Neural cell (in vitro differentiated cells): ENCODE measurements around the gene PLPP3. TPM values are rescaled to one million over a fixed set of nuclear protein-coding genes. Genes with fewer than 3 reads are reported as not detected.

Experiments
- H2AFZ ChIP-seq: fragments of 200-600, 300-800 bp; sonication (generic), shearing (Covaris generic); 2 replicates; pipeline ENCODE4 v1.6.0; 2014; ENCODE audit warnings: low read depth, mild to moderate bottlenecking, antibody characterized with exemption, low read length, moderate library complexity
- H3F3A ChIP-seq: fragments of 200-600 bp; shearing (Covaris generic); 2 replicates; pipeline ENCODE4 v1.6.1; 2016; ENCODE audit warnings: mild to moderate bottlenecking, moderate library complexity, mixed read lengths, antibody characterized with exemption, low read length; ENCODE audit not compliant: insufficient read depth, poor library complexity, severe bottlenecking
- H3K27ac ChIP-seq: fragments of 200-600, 300-800 bp; sonication (generic), shearing (Covaris generic); 2 replicates; pipeline ENCODE4 v1.5.1; 2014; ENCODE audit warnings: mild to moderate bottlenecking, low read length, moderate library complexity
- H3K27me3 ChIP-seq: fragments of 300-800, 200-600 bp; sonication (generic), shearing (Covaris generic); 2 replicates; pipeline ENCODE4 v1.6.0; 2014; ENCODE audit warnings: mild to moderate bottlenecking, low read depth, low read length, moderate library complexity; ENCODE audit not compliant: insufficient read depth
- H3K36me3 ChIP-seq: fragments of 300-800, 200-600 bp; sonication (generic), shearing (Covaris generic); 2 replicates; pipeline ENCODE4 v1.5.1; 2014; ENCODE audit warnings: mild to moderate bottlenecking, antibody characterized with exemption, low read length, moderate library complexity; ENCODE audit not compliant: insufficient read depth
- H3K4me2 ChIP-seq: fragments of 300-800, 200-600 bp; sonication (generic), shearing (Covaris generic); 2 replicates; pipeline ENCODE4 v1.6.0; 2014; ENCODE audit warnings: mild to moderate bottlenecking, low read length
- H3K4me3 ChIP-seq: fragments of 300-800, 200-600 bp; sonication (generic), shearing (Covaris generic); 2 replicates; pipeline ENCODE4 v1.5.1; 2014; ENCODE audit warnings: mild to moderate bottlenecking, low read length, moderate library complexity
- H3K79me2 ChIP-seq: fragments of 200-600 bp; shearing (Covaris generic); replicated peaks from 2 replicates; pipeline ENCODE4 v1.6.0; 2014; ENCODE audit warnings: mild to moderate bottlenecking, low read length, moderate library complexity; ENCODE audit not compliant: insufficient read depth
- H3K9ac ChIP-seq: fragments of 300-800, 200-600 bp; sonication (generic), shearing (Covaris generic); 2 replicates; pipeline ENCODE4 v1.6.1; 2016; ENCODE audit warnings: mild to moderate bottlenecking, low read length, mixed read lengths
- H3K9me2 ChIP-seq: fragments of 200-600 bp; shearing (Covaris generic); 2 replicates; pipeline ENCODE4 v1.6.1; 2016; ENCODE audit warnings: mild to moderate bottlenecking, low read length, mixed read lengths; ENCODE audit not compliant: insufficient read depth
- H3K9me3 ChIP-seq: fragments of 200-600, 300-800 bp; sonication (generic), shearing (Covaris generic); 2 replicates; pipeline ENCODE4 v1.6.1; 2016; ENCODE audit warnings: mild to moderate bottlenecking, mixed run types, low read length, moderate library complexity, mixed read lengths
- H4K20me1 ChIP-seq: fragments of 200-600 bp; shearing (Covaris generic); 2 replicates; pipeline ENCODE4 v1.6.1; 2016; ENCODE audit warnings: mild to moderate bottlenecking, mixed run types; ENCODE audit not compliant: insufficient read depth
- EP300 ChIP-seq: fragments of 450-650 bp; conservative IDR thresholded peaks from 2 replicates; pipeline ENCODE4 v1.6.1; 2014; ENCODE audit warnings: antibody characterized with exemption, mild to moderate bottlenecking, moderate library complexity; ENCODE audit not compliant: poor library complexity, severe bottlenecking
- EZH2 ChIP-seq: fragments of 200-600, 300-800 bp; shearing (Covaris generic), sonication (generic); IDR thresholded peaks from 2 replicates; pipeline ENCODE4 v1.6.1; 2014; ENCODE audit warnings: antibody characterized with exemption, low read length, borderline replicate concordance, mild to moderate bottlenecking; ENCODE audit not compliant: insufficient read depth, poor library complexity, severe bottlenecking
- MXI1 ChIP-seq: fragments of 450-650 bp; conservative IDR thresholded peaks from 2 replicates; pipeline ENCODE4 v1.6.1; 2014; ENCODE audit warnings: antibody characterized with exemption, mild to moderate bottlenecking; ENCODE audit not compliant: poor library complexity, severe bottlenecking
- POLR2AphosphoS5 ChIP-seq: IDR thresholded peaks from 2 replicates; pipeline ENCODE4 v1.6.1; 2012
- RAD21 ChIP-seq: fragments of 450-650 bp; conservative IDR thresholded peaks from 2 replicates; pipeline ENCODE4 v1.6.1; 2014; ENCODE audit warnings: antibody characterized with exemption, mild to moderate bottlenecking, moderate library complexity
- SMC3 ChIP-seq: fragments of 450-650 bp; conservative IDR thresholded peaks from 2 replicates; pipeline ENCODE4 v1.6.1; 2014; ENCODE audit warnings: antibody characterized with exemption, mild to moderate bottlenecking, moderate library complexity; ENCODE audit not compliant: poor library complexity
- TAF1 ChIP-seq: IDR thresholded peaks from 2 replicates; pipeline ENCODE4 v1.6.1; 2012; ENCODE audit warnings: low read depth
- polyA plus RNA-seq: library from polyadenylated mRNA; depleted of rRNA; stranded (reverse); fragments of >200 nt; gene quantifications from 2 replicates; pipeline ENCODE4 v1.2.3, GENCODE V29; 2014
- TF ChIP-seq, protein P1 (sequence below): fragments of 450-650 bp; IDR thresholded peaks from 2 replicates; pipeline ENCODE4 v1.5.1; 2014; ENCODE audit warnings: antibody characterized with exemption, mild to moderate bottlenecking, moderate library complexity; ENCODE audit not compliant: poor library complexity, severe bottlenecking
- TF ChIP-seq, protein P2 (sequence below): IDR thresholded peaks from 2 replicates; pipeline ENCODE4 v1.6.1; 2012; ENCODE audit warnings: borderline replicate concordance

PLPP3 gene
- polyA plus RNA-seq, 1 donor from 2014 or later = 2.1 TPM

DNA sequence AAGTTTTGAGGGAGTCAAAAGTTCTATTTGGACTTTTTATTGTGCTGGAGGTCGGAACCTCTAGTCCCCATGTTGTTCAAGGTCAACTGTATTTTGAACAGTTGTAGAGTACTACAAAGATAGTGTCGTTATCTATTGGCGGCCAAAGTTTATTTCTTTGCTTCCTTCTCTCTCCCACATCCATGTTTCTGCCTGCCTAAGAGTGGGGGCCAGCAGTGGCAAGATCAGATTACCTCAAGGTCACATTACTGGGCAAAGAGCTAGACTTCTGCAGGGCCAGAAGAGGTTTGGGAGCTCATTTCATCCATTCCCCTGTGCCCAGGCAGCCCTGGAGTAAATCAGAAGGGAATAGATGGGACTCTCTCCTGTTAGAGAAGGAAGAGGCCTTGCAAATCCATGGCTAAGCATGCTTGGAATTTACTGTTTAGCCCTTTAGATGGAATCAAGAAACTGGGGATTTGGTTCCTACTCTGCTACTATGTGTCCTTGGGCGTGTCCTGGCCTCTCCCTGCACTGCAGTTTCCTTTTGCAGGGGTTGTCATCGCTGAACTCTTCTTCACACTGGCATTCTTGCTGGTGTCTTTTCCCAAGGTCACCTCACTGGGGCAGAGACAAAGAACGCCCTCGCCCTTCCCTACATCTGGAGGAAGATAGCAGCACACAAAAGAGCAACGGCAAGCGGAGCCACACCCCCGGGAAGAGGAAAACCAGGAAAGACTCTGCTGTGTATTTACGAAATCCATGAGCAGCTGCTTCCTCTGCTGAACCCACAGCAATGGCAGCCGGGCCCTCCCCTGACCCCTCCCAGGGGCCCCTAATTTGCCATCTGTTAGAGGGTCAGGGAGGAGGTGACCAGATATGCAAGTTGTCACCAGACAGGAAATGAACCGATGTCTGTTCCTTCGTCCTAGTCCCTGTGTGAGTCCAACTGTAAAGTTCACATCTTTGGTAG, 73.3 kb downstream of the PLPP3 start:
- H3K27ac ChIP-seq = no peak overlapping the region
- no peaks in the 10 kb centered on the region for H3K27me3 ChIP-seq
- no peaks in the 10 kb centered on the region for H3K9me3 ChIP-seq
- no peak overlapping the region for H3K4me2 ChIP-seq
- TF ChIP-seq EZH2 (no peak), POLR2AphosphoS5 (no peak), TAF1 (no peak), EP300 (no peak), SMC3 (no peak), RAD21 (no peak), MXI1 (no peak)
- TF ChIP-seq, protein P1, sequence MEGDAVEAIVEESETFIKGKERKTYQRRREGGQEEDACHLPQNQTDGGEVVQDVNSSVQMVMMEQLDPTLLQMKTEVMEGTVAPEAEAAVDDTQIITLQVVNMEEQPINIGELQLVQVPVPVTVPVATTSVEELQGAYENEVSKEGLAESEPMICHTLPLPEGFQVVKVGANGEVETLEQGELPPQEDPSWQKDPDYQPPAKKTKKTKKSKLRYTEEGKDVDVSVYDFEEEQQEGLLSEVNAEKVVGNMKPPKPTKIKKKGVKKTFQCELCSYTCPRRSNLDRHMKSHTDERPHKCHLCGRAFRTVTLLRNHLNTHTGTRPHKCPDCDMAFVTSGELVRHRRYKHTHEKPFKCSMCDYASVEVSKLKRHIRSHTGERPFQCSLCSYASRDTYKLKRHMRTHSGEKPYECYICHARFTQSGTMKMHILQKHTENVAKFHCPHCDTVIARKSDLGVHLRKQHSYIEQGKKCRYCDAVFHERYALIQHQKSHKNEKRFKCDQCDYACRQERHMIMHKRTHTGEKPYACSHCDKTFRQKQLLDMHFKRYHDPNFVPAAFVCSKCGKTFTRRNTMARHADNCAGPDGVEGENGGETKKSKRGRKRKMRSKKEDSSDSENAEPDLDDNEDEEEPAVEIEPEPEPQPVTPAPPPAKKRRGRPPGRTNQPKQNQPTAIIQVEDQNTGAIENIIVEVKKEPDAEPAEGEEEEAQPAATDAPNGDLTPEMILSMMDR = no peak
- TF ChIP-seq, protein P2, sequence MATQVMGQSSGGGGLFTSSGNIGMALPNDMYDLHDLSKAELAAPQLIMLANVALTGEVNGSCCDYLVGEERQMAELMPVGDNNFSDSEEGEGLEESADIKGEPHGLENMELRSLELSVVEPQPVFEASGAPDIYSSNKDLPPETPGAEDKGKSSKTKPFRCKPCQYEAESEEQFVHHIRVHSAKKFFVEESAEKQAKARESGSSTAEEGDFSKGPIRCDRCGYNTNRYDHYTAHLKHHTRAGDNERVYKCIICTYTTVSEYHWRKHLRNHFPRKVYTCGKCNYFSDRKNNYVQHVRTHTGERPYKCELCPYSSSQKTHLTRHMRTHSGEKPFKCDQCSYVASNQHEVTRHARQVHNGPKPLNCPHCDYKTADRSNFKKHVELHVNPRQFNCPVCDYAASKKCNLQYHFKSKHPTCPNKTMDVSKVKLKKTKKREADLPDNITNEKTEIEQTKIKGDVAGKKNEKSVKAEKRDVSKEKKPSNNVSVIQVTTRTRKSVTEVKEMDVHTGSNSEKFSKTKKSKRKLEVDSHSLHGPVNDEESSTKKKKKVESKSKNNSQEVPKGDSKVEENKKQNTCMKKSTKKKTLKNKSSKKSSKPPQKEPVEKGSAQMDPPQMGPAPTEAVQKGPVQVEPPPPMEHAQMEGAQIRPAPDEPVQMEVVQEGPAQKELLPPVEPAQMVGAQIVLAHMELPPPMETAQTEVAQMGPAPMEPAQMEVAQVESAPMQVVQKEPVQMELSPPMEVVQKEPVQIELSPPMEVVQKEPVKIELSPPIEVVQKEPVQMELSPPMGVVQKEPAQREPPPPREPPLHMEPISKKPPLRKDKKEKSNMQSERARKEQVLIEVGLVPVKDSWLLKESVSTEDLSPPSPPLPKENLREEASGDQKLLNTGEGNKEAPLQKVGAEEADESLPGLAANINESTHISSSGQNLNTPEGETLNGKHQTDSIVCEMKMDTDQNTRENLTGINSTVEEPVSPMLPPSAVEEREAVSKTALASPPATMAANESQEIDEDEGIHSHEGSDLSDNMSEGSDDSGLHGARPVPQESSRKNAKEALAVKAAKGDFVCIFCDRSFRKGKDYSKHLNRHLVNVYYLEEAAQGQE = no peak
- H4K20me1 ChIP-seq = no peaks in the 10 kb centered on the region
- H2AFZ ChIP-seq = no peak overlapping the region
- no peaks in the 10 kb centered on the region for H3K9me2 ChIP-seq
- no peaks in the 10 kb centered on the region for H3K36me3 ChIP-seq
- H3K4me3 ChIP-seq = no peak overlapping the region
- H3K9ac ChIP-seq = no peak overlapping the region
- H3K79me2 ChIP-seq = no peaks in the 10 kb centered on the region
- no peaks in the 10 kb centered on the region for H3F3A ChIP-seq

DNA sequence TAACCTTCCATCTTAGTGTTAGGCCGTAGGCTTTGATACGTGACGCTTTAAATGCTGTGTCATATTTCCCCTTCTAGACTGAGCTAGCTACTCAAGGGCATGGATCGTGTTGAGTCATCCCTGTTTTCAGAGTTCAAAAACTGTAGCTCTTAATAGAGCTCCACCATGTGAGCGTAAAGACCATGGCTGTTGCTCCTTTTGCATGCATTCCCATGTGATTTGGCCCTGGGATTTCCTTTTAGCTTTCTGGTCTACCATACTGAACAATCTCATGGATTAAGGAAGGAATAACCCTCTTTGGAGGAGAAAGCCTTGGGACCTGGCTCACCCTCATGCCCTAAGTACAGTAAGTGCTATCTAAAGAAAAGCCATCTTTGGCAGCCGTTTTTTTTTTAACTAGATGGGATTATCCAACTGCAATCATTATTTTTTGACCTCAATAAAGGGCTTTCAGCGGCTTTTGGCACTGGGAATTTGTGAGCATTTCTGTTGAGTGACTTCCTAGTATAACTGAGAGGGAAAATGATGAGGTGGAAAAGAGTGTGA, 76.6 kb downstream of the PLPP3 start:
- Histone ChIP-seq H3K9me3 (no peaks in the 10 kb centered on the region), H3K9me2 (no peaks in the 10 kb centered on the region), H2AFZ (no peak overlapping the region), H3K27me3 (no peaks in the 10 kb centered on the region), H3K4me3 (no peak overlapping the region), H3K4me2 (no peak overlapping the region), H3F3A (no peaks in the 10 kb centered on the region), H3K36me3 (no peaks in the 10 kb centered on the region), H4K20me1 (no peaks in the 10 kb centered on the region), H3K27ac (no peak overlapping the region), H3K79me2 (no peaks in the 10 kb centered on the region), H3K9ac (no peak overlapping the region)
- TF ChIP-seq TAF1 (no peak), RAD21 (no peak), POLR2AphosphoS5 (no peak), SMC3 (no peak), EZH2 (no peak), EP300 (no peak), MXI1 (no peak)
- TF ChIP-seq, protein P1 = no peak
- TF ChIP-seq, protein P2 = no peak
